ENCODE data around the gene PLEKHG7. TPM values are rescaled to one million over a fixed set of nuclear protein-coding genes. Genes with fewer than 3 reads are reported as not detected.

PLEKHG7 gene
- total and polyA plus RNA-seq, 9 of the 15 experiments (the other 6 are each of a cell fraction or from before 2014, with no cell fraction given), result 0.03 TPM; not detected in 8

- Histone ChIP-seq H3K4me1 (replicated peaks in 1 of 2; ENCODE audit: control insufficient read depth in 2 of 2, insufficient read depth in 2 of 2, low read length in 2 of 2) (no peaks in the 10 kb centered on the region), H3K9me1 (ENCODE audit: control insufficient read depth, insufficient read depth, low read length) (no peaks in the 10 kb centered on the region), H2AFZ (ENCODE audit: low read depth, low read length) (no peak overlapping the region), H3K79me2 (ENCODE audit: control insufficient read depth, insufficient read depth, low read length) (no peaks in the 10 kb centered on the region), H3K27ac (ENCODE audit: extremely low read depth, low read depth, low read length) (no peak overlapping the region), H3K36me3 (ENCODE audit: control insufficient read depth, insufficient read depth, low read length) (no peaks in the 10 kb centered on the region), H3K4me3 (no peak overlapping the region), H3K4me2 (ENCODE audit: insufficient read depth, low read length) (no peak overlapping the region), H3K27me3 (ENCODE audit: control insufficient read depth in 2 of 2, insufficient read depth in 2 of 2, low read length in 2 of 2) (peaks cover 21 to 38% of the 10 kb centered on the region in 2 experiments), H3K9me3 (replicated peaks; ENCODE audit: control insufficient read depth, insufficient read depth, low read depth, low read length) (no peaks in the 10 kb centered on the region), H4K20me1 (replicated peaks; ENCODE audit: control insufficient read depth, insufficient read depth, low read length) (no peaks in the 10 kb centered on the region), H3K9ac (ENCODE audit: insufficient read depth in 1 of 2, low read depth in 2 of 2, low read length in 2 of 2) (no peak overlapping the region)
- ATAC-seq (no peak), DNase-seq (ENCODE audit: extremely low read depth in 1 of 4, low spot score in 3 of 4) (no peak), FAIRE-seq (no peak)
- in situ Hi-C loops (cut with MboI), result no loop called here
- TF ChIP-seq STAT6 (CRISPR knock-in tag; IDR thresholded peaks at IDR 0.05), result no peak
- TF ChIP-seq PHF21A (IDR thresholded peaks at IDR 0.05; ENCODE audit: borderline replicate concordance, low read depth), result no peak
- TF ChIP-seq ZSCAN29 (IDR thresholded peaks at IDR 0.05), result no peak
- no peak for TF ChIP-seq GTF2B (IDR thresholded peaks at IDR 0.05; ENCODE audit: extremely low read depth, insufficient read length)
- TF ChIP-seq RBM22 (IDR thresholded peaks at IDR 0.05; ENCODE audit: low read depth, low read length, poor library complexity, severe bottlenecking), result no peak
- TF ChIP-seq HDAC1 (IDR thresholded peaks at IDR 0.05), result no peak
- TF ChIP-seq CCAR2 (IDR thresholded peaks at IDR 0.05; ENCODE audit: low read depth, low read length), result no peak
- no peak for TF ChIP-seq ZNF316 (IDR thresholded peaks at IDR 0.05)
- TF ChIP-seq SP2 (IDR thresholded peaks at IDR 0.05; ENCODE audit: extremely low read depth, low read depth, low read length, poor library complexity, severe bottlenecking), result no peak
- no peak for TF ChIP-seq TARDBP (IDR thresholded peaks at IDR 0.05)
- TF ChIP-seq ZZZ3 (IDR thresholded peaks at IDR 0.05), result no peak
- TF ChIP-seq MLLT1 (IDR thresholded peaks at IDR 0.05), result no peak
- no peak for TF ChIP-seq FOXJ2 (tag; IDR thresholded peaks at IDR 0.05)
- no peak for TF ChIP-seq NFIX (CRISPR knock-in tag; IDR thresholded peaks at IDR 0.05; ENCODE audit: low read depth)
- TF ChIP-seq ZNF740 (CRISPR knock-in tag; IDR thresholded peaks at IDR 0.05), result no peak
- TF ChIP-seq ZNF740 (tag; IDR thresholded peaks at IDR 0.05), result no peak
- TF ChIP-seq MCM3 (IDR thresholded peaks at IDR 0.05), result no peak
- ChIA-PET CTCF (ENCODE audit: low intra/inter-chr PET ratio) (no interaction called here), POLR2A (no interaction called here)
- BruUV-seq (replicated peaks), result no TSS peak
- intact Hi-C loops (cut with micrococcal nuclease), result no loop called here
- 0% methylated on average over 3 of the region's 4 CpGs for WGBS (ENCODE audit: insufficient coverage, low coverage, missing lambda C conversion rate)
These were observed 997 bp downstream of the PLEKHG7 start for GRCh38 chr12:92703786-92704185.
